HG03520 (cell line): ENCODE data around the gene SFR1.
"Not testable (repeated sequence)": the region's sequence is repeated elsewhere in the genome, so short reads cannot be mapped to it uniquely, and the experiment has no call there.

Experiments used
- ATAC-seq: cut with Tn5 transposase; IDR thresholded peaks from one replicate; pipeline ENCODE4 v1.9.1; 2021; ENCODE audit warnings: mild to moderate bottlenecking, moderate library complexity; ENCODE audit not compliant: unreplicated experiment

Gene SFR1

GRCh38 chr10:104170610-104171254, 48.8 kb downstream of the SFR1 start:
- no peak for ATAC-seq

- ATAC-seq, result not testable (repeated sequence)
Observed at GRCh38 chr10:104174136-104174535, 52.2 kb downstream of the SFR1 start.
